ENCODE data around the gene FAXDC2. TPM values are rescaled to one million over a fixed set of nuclear protein-coding genes. Genes with fewer than 3 reads are reported as not detected.
"Not testable (repeated sequence)": the region's sequence is repeated elsewhere in the genome, so short reads cannot be mapped to it uniquely, and the experiment has no call there.

Gene FAXDC2
- total RNA-seq, 1 donor from 2014 or later = 2.6 TPM

- Histone ChIP-seq H3K4me3 (ENCODE audit: low read depth, low read length) (no peak overlapping the region), H3K27me3 (ENCODE audit: control insufficient read depth, insufficient read depth, low read length) (no peaks in the 10 kb centered on the region), H3K36me3 (ENCODE audit: control insufficient read depth, insufficient read depth, low read length) (no peaks in the 10 kb centered on the region)
- DNase-seq (ENCODE audit: low read depth) = no peak
- no peak for TF ChIP-seq CTCF (IDR thresholded peaks at IDR 0.05; ENCODE audit: insufficient read depth, low read length, poor library complexity, severe bottlenecking)
Measured at GRCh38 chr5:154840435-154841272, 9.7 kb downstream of the FAXDC2 start.

DNA sequence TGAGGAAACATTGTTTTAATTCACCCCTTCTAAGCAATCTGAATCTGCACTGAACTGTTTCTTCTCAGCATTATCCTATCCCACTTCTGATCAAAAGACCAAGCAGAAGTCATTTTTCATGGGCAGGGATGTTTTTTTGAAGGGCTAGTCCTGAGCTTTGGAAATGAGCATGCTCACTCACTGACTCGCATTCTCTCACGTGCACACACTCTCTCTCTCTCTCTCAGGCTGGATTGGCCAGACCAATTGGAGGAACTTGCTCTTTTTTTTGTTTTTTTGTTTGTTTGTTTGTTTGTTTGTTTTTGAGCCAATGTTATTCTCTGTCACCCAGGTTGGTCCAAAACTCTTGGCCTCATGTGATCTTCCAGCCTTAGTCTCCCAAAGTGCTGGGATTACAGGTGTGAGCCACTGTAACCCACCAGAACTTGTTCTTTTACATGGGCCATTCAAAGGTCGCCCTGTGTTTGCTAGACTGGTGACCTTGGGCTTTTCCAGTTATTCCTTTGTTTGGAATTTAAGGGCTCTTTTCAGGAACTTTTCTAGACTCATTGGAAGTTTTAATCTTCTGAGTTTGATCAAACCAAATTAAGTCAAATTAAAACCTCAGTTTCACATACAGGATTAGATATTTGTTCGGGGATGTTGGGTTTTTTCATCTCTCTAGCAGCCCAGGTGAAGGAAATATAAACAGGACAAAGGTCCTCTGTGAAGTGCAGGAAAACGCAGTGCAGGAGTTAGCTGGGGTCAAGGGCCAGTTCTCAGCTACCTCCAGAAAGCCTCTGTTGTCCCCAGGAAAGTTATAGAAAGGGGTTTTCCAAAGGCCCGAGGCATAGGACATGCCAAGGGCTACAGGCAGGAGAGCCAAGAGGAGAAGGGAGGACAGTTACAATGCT, 13.1 kb downstream of the FAXDC2 start:
- no peaks in the 10 kb centered on the region for H3K27me3 ChIP-seq (ENCODE audit: control insufficient read depth, insufficient read depth, low read length)
- H3K4me3 ChIP-seq (ENCODE audit: low read depth, low read length) = no peak overlapping the region
- DNase-seq (ENCODE audit: low read depth) = no peak
- H3K36me3 ChIP-seq (ENCODE audit: control insufficient read depth, insufficient read depth, low read length) = no peaks in the 10 kb centered on the region
- TF ChIP-seq CTCF (IDR thresholded peaks at IDR 0.05; ENCODE audit: insufficient read depth, low read length, poor library complexity, severe bottlenecking) = no peak

- DNase-seq (ENCODE audit: low read depth) = no peak
- no peak for TF ChIP-seq CTCF (IDR thresholded peaks at IDR 0.05; ENCODE audit: insufficient read depth, low read length, poor library complexity, severe bottlenecking)
Measured at GRCh38 chr5:154836225-154836624, 14.2 kb downstream of the FAXDC2 start.

DNA sequence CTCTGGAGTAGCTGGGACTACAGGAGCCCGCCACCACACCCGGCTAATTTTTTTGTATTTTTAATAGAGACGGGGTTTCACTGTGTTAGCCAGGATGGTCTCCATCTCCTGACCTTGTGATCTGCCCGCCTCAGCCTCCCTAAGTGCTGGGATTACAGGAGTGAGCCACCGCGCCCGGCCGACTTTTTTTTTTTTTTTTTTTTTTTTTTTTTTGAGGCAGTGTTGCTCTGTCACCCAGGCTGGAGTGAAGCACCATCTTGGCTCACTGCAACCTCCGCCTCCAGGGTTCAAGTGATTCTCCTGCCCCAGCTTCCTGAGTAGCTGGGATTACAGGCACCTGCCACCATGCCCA, 14.7 kb downstream of the FAXDC2 start:
- H3K36me3 ChIP-seq (ENCODE audit: control insufficient read depth, insufficient read depth, low read length); DNase-seq (ENCODE audit: low read depth); H3K27me3 ChIP-seq (ENCODE audit: control insufficient read depth, insufficient read depth, low read length); H3K4me3 ChIP-seq (ENCODE audit: low read depth, low read length): not testable (repeated sequence)

More at GRCh38 chr5:154836225-154836624, 14.2 kb downstream of the FAXDC2 start:
- H3K27me3 ChIP-seq (ENCODE audit: control insufficient read depth, insufficient read depth, low read length) = no peaks in the 10 kb centered on the region
- no peaks in the 10 kb centered on the region for H3K36me3 ChIP-seq (ENCODE audit: control insufficient read depth, insufficient read depth, low read length)
- H3K4me3 ChIP-seq (ENCODE audit: low read depth, low read length) = no peak overlapping the region

GRCh38 chr5:154834053-154834452, 16.4 kb downstream of the FAXDC2 start:
- Histone ChIP-seq H3K27me3 (ENCODE audit: control insufficient read depth, insufficient read depth, low read length) (no peaks in the 10 kb centered on the region), H3K36me3 (ENCODE audit: control insufficient read depth, insufficient read depth, low read length) (no peaks in the 10 kb centered on the region), H3K4me3 (ENCODE audit: low read depth, low read length) (no peak overlapping the region)
- DNase-seq (ENCODE audit: low read depth) = no peak
- TF ChIP-seq CTCF (IDR thresholded peaks at IDR 0.05; ENCODE audit: insufficient read depth, low read length, poor library complexity, severe bottlenecking) = no peak

GRCh38 chr5:154832804-154833203, 17.6 kb downstream of the FAXDC2 start:
- DNase-seq (ENCODE audit: low read depth); H3K4me3 ChIP-seq (ENCODE audit: low read depth, low read length); H3K27me3 ChIP-seq (ENCODE audit: control insufficient read depth, insufficient read depth, low read length); H3K36me3 ChIP-seq (ENCODE audit: control insufficient read depth, insufficient read depth, low read length): not testable (repeated sequence)

Measured in kidney epithelial cell (primary cell).